Epidermal melanocyte (primary cell): ENCODE data around the gene HCLS1.
A peak's percentile ranks its signal among the peaks of the same experiment; 100 is the strongest.
"Not testable (repeated sequence)": the region's sequence is repeated elsewhere in the genome, so short reads cannot be mapped to it uniquely, and the experiment has no call there.

Experiments
- DNase-seq: peaks from one replicate; pipeline ENCODE4 v3.0.0; 2011; ENCODE audit warnings: low spot score; ENCODE audit not compliant: insufficient read length

The HCLS1 gene

DNA sequence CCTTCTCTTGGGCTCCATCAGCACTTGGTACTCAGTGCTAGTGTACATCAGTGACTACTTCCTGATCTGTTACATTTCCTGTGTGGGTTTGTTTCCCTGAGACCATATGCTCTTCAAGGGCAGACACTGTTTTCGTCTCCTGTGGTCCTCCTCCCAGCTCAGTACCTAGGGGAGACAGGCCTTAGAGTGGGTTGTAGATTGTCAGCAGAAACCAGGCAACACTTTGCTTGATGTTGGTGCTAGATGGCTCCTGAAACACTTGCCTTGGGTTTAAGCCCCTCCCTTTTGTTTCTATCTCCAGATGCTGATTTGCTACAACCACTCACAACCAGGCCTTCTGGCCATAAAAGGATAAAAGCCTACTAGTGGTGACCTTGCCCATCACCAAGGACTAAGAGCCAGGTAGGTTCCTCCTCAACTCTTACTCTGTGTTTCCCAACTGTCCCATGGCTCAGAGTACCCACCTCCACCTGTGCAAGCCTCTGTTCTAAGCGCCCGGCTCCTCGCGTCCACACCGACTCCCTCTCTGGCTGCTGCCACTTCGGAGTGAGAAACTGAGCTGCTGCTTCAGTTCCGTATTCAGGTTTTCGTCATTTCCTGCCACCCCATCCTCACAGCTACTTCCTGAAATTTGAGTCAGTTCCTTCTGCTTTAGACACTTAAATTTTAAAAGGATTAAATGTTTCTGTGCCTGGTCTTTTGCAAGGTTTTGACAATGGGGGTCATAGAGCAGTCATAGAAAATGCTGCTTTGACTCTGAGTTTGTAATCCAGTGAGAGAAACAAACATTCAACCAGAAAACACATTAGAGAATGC is at the start of gene HCLS1:
Gene HCLS1, minus strand, starts transcription at position 548 of the 816 bp plus-strand sequence. CDS start 2,556 bp downstream, outside the sequence.
- DNase-seq: no peak

DNA sequence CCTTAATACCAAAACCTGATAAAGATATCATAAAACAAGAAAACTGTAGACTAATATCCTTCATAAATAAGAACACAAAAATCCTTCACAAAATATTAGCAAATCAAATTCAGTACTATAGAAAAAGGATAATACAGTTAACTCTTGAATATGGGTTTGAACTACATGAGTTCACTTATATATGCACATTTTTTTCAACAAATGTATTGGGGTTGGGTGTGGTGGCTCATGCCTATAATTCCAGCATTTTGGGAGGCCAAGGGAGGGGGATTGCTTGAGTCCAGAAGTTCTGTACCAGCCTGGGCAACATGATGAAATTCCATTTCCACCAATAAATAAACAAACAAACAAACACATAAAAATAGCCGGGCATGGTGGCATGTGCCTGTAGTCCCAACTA is 49.6 kb upstream of the HCLS1 start:
- no peak for DNase-seq

GRCh38 chr3:121707531-121708273 is 47.0 kb upstream of the HCLS1 start:
- no peak for DNase-seq

DNA sequence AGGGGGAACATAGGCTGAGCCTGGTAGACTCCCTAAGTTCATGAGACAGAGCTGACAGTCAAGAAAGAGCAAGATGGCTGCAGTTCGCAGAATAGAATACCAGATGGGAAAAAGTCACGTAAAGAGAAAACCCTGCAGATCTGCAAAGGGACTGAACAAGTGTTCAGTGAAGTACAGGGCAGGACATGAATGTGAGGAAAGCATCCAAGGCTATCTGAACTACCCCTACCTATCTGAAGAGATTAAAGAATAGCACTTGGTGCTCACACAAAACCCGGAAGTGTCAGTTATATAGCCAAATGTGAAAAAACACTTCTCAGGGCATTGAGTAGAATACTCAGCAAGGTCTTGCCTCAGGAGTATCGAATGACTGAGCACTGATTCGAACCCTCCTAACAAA is 44.8 kb upstream of the HCLS1 start:
- DNase-seq: no peak

GRCh38 chr3:121703973-121704372 is 43.3 kb upstream of the HCLS1 start:
- DNase-seq: no peak

GRCh38 chr3:121698901-121699300 is 38.2 kb upstream of the HCLS1 start:
- peak; percentile 21 for DNase-seq

DNA sequence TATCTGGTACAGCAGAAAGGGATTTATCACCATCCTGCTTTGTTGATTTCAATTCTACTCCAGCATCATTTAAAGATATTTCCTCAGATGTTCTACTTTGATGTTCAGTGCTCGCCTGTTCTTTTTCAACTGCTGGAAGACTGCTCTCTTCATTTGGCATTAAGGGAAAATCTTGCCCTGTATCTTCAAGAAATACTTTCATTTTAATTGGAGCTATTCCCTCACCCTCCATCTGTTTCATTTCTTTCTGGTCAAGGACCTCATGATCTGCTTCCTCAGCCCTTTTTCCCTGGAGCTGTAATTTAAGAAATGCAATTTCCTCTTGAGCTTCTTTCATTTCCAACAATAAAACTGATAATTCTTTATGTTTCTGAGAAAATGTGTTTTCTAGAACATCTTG is 37.8 kb upstream of the HCLS1 start:
- DNase-seq: no peak

DNA sequence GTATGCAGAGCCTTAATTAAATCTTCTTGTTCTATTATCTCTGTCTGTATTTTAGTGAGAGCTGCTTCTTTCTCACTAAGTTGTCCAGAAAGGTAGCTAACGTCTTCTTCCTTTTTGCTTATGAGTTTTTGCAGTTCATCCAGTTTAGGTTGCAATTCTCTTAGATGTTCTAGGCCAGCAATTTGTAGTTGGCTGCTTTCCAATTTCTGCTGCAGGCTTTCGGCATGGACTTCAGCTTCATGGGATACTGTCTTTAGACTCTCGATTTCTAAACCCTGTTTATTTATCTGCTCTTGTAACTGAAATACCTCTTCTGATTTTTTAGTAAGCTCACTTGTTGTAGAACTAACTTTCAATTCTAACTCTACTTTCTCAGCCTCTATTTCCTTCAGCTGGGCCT is 35.5 kb upstream of the HCLS1 start:
- no peak for DNase-seq

GRCh38 chr3:121692010-121692699 is 31.5 kb upstream of the HCLS1 start:
- DNase-seq: no peak

DNA sequence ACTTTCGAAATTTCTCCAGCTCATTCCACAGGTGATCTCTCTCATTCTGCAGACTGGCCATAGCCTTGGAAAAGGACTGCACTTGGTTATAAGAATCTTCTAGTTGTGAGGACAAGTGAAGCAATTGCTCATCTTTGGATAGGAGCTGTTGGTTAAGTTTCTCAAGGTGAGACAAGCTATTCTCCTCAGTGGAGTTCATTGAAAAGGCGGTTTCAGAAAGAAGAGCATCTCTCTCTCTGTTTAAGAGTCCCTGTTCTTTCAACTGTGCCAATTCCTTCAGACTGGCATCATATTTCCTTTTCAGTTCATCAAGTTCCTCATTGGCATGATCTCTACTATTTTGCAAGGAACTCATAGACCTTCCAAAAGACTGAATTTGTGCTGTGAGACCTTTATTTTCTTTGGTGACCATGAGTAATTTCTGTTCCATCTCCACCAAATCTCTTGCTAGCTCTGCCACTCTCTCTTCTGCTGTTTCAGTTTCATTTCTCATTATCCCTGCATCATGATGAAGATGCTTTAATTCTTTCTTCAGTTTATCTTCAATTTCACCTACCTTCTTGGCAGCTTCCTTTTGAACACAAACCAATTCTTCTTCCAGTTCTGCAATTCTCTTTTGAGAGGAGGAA is 30.2 kb upstream of the HCLS1 start:
- no peak for DNase-seq

DNA sequence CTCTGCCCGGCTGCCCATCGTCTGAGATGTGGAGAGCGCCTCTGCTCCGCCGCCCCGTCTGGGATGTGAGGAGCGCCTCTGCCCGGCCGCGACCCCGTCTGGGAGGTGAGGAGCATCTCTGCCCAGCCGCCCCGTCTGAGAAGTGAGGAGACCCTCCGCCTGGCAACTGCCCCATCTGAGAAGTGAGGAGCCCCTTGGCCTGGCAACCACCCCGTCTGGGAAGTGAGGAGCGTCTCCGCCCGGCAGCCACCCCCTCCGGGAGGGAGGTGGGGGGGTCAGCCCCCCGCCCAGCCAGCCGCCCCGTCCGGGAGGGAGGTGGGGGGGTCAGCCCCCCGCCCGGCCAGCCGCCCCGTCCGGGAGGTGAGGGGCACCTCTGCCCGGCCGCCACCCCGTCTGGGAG is 28.0 kb upstream of the HCLS1 start:
- not testable (repeated sequence) for DNase-seq

- no peak for DNase-seq
Measured at GRCh38 chr3:121681792-121682191, 21.1 kb upstream of the HCLS1 start.

- no peak for DNase-seq
Measured at GRCh38 chr3:121677141-121677540, 16.4 kb upstream of the HCLS1 start.

DNA sequence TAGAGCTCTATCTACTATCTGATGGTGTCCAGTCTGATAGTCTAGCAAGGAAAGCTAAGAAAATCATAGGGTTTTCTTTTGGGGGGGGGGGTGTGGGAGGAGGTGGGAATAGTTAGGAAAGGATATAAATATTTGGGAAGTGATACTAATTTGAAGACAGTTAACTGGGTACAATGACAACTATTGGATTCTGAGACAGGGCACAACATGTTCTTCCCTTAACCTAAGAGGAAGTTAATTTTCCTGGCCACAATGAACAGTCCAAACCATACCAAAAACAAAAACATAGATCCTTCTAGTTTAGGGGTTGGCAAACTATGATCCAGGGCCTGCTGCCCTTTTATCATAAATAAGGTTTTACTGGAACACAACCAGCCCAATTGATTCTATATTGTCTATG is 10.0 kb upstream of the HCLS1 start:
- DNase-seq: no peak

DNA sequence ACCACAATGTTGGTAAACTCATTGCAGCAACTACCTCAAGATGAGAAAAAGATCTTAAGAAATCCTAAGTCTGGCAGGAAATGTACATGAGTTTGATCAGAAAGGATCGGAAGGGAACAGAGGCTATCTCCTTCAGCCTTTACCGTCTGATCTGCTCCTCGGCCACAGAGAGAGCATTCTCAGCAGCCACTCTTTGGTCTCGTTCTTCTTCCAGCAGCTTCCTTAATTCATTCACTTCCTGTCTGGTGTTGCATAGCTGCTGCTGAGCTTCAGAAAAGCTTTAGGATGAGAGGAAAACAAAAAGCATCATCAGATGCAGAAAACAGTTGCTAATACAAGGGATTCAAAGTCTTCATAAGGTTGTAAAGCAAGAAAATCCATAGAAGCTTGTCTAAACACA is 6.6 kb upstream of the HCLS1 start:
- DNase-seq: no peak

DNA sequence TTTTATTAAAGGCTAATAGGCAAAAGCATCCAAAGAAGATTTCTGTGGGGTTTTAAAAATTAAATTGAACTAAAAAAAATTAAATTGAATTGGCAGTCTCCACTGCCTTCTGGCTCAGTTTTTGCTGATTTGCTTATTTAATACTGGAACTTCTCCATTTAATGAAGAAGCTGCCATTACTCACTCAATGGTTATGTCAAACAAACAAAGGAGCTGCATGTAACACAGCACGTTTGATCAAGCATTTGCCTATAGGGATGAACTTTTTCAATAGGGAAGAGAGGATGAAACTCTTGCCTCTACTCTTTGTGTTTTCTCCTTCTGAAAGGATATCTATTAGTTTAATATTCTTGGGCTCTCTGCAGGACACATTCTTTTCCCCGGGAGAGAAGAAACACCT is 4.8 kb upstream of the HCLS1 start:
- no peak for DNase-seq

- DNase-seq: no peak
Measured at GRCh38 chr3:121663171-121663847, 2.6 kb upstream of the HCLS1 start.

GRCh38 chr3:121662742-121663141 is 2.0 kb upstream of the HCLS1 start:
- no peak for DNase-seq

GRCh38 chr3:121661376-121661775 is 673 bp upstream of the HCLS1 start:
- no peak for DNase-seq

DNA sequence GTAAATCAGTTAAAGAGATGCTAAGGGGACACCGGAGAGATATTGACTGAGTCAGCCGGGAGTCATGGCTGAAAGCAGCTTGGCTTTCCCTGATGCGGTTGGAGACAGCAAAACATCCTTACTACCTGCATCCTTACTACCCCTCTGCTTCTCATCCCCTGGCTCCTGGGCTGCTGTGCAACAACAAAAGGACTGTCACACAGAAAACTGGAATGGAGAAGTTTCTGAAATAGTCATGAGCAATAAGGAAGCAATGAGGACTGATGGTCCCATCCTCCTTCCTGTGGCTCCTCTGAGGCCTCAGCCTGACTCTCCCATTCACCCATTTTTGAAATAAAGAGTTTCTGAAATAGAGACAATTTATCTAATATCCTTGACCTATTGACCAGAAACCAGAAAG is 1.1 kb downstream of the HCLS1 start:
- no peak for DNase-seq
